Measurements from ENCODE around the gene HDGFL2. TPM values are rescaled to one million over a fixed set of nuclear protein-coding genes. Genes with fewer than 3 reads are reported as not detected.
"Not testable (repeated sequence)": the region's sequence is repeated elsewhere in the genome, so short reads cannot be mapped to it uniquely, and the experiment has no call there.

The HDGFL2 gene
- total RNA-seq, 2 donors from 2014 or later, result 49.2 to 64.7 TPM

- no peak for ATAC-seq
- no peak overlapping the region for H3K27ac Mint-ChIP-seq
- H3K36me3 Mint-ChIP-seq, result no peaks in the 10 kb centered on the region
- DNase-seq (ENCODE audit: low spot score in 2 of 2), result no peak
- H3K9me3 Mint-ChIP-seq, result no peaks in the 10 kb centered on the region
Observed at GRCh38 chr19:4515732-4516131, 43.6 kb downstream of the HDGFL2 start.

- H3K36me3 Mint-ChIP-seq, result no peaks in the 10 kb centered on the region
- ATAC-seq (no peak), DNase-seq (ENCODE audit: low spot score in 2 of 2) (no peak)
- H3K9me3 Mint-ChIP-seq, result no peaks in the 10 kb centered on the region
- H3K27ac Mint-ChIP-seq, result no peak overlapping the region
Observed at GRCh38 chr19:4516199-4516938, 44.3 kb downstream of the HDGFL2 start.

GRCh38 chr19:4516939-4517300 is 44.8 kb downstream of the HDGFL2 start:
- Mint-ChIP-seq H3K9me3 (no peaks in the 10 kb centered on the region), H3K27ac (no peak overlapping the region), H3K36me3 (no peaks in the 10 kb centered on the region)
- no peak for DNase-seq (ENCODE audit: low spot score in 2 of 2)
- peak in 1 of 2 donors; percentile 16 for ATAC-seq

GRCh38 chr19:4517451-4518057 is 45.5 kb downstream of the HDGFL2 start:
- DNase-seq (ENCODE audit: low spot score in 2 of 2), result no peak
- H3K9me3 Mint-ChIP-seq, result no peaks in the 10 kb centered on the region
- H3K36me3 Mint-ChIP-seq, result no peaks in the 10 kb centered on the region
- H3K27ac Mint-ChIP-seq, result no peak overlapping the region
- ATAC-seq, result no peak

GRCh38 chr19:4518345-4519171 is 46.5 kb downstream of the HDGFL2 start, which contains the start of gene PLIN4:
Gene PLIN4, minus strand, starts transcription at chr19:4518486. Its CDS starts 214 bp downstream, at chr19:4518272.
- H3K9me3 Mint-ChIP-seq, result no peaks in the 10 kb centered on the region
- DNase-seq (ENCODE audit: low spot score in 2 of 2) (no peak), ATAC-seq (no peak)
- H3K27ac Mint-ChIP-seq, result no peak within 1 kb of the TSS
- no peaks in the 10 kb centered on the region for H3K36me3 Mint-ChIP-seq

- DNase-seq (ENCODE audit: low spot score in 2 of 2), result no peak
- H3K27ac Mint-ChIP-seq, result no peak overlapping the region
- no peaks in the 10 kb centered on the region for H3K9me3 Mint-ChIP-seq
- H3K36me3 Mint-ChIP-seq, result no peaks in the 10 kb centered on the region
- no peak for ATAC-seq
Observed at GRCh38 chr19:4519172-4519496, 47.0 kb downstream of the HDGFL2 start.

- ATAC-seq, result no peak
- H3K36me3 Mint-ChIP-seq, result no peaks in the 10 kb centered on the region
- H3K27ac Mint-ChIP-seq, result peak overlapping the region in 1 of 2 donors; percentile 55
- H3K9me3 Mint-ChIP-seq, result no peaks in the 10 kb centered on the region
- no peak for DNase-seq (ENCODE audit: low spot score in 2 of 2)
Observed at GRCh38 chr19:4519521-4520277, 47.6 kb downstream of the HDGFL2 start.

- Mint-ChIP-seq H3K36me3 (no peaks in the 10 kb centered on the region), H3K27ac (no peak overlapping the region), H3K9me3 (no peaks in the 10 kb centered on the region)
- DNase-seq (ENCODE audit: low spot score in 2 of 2), result no peak
- no peak for ATAC-seq
Observed at GRCh38 chr19:4521170-4521887, 49.2 kb downstream of the HDGFL2 start.

- DNase-seq (ENCODE audit: low spot score in 2 of 2), result no peak
- Mint-ChIP-seq H3K36me3 (no peaks in the 10 kb centered on the region), H3K27ac (peak overlapping the region in 1 of 2 donors; percentile 24), H3K9me3 (no peaks in the 10 kb centered on the region)
- no peak for ATAC-seq
Observed at GRCh38 chr19:4521888-4522242, 49.8 kb downstream of the HDGFL2 start.

- Mint-ChIP-seq H3K9me3 (no peaks in the 10 kb centered on the region), H3K36me3 (no peaks in the 10 kb centered on the region), H3K27ac (peak overlapping the region in 1 of 2 donors; percentile 24)
- ATAC-seq (no peak), DNase-seq (ENCODE audit: low spot score in 2 of 2) (no peak)
Observed at GRCh38 chr19:4522291-4523002, 50.4 kb downstream of the HDGFL2 start.

- H3K27ac Mint-ChIP-seq, result no peak overlapping the region
- no peaks in the 10 kb centered on the region for H3K36me3 Mint-ChIP-seq
- ATAC-seq (peak in 1 of 2 donors; percentile 48), DNase-seq (ENCODE audit: low spot score in 2 of 2) (peak in 1 of 2 donors; percentile 53)
- no peaks in the 10 kb centered on the region for H3K9me3 Mint-ChIP-seq
Observed at GRCh38 chr19:4523306-4524110, 51.4 kb downstream of the HDGFL2 start.

- Mint-ChIP-seq H3K9me3 (no peaks in the 10 kb centered on the region), H3K27ac (no peak overlapping the region), H3K36me3 (no peaks in the 10 kb centered on the region)
- DNase-seq (ENCODE audit: low spot score in 2 of 2) (peak; percentile 69 to 85), ATAC-seq (peak; percentile 83 to 87)
Observed at GRCh38 chr19:4524808-4525562, 52.9 kb downstream of the HDGFL2 start.

GRCh38 chr19:4525563-4526002 is 53.5 kb downstream of the HDGFL2 start:
- DNase-seq (ENCODE audit: low spot score in 2 of 2), result no peak
- Mint-ChIP-seq H3K27ac (no peak overlapping the region), H3K36me3 (no peaks in the 10 kb centered on the region), H3K9me3 (no peaks in the 10 kb centered on the region)
- no peak for ATAC-seq

GRCh38 chr19:4527377-4527776 is 55.3 kb downstream of the HDGFL2 start:
- not testable (repeated sequence) for H3K9me3 Mint-ChIP-seq; H3K36me3 Mint-ChIP-seq; H3K27ac Mint-ChIP-seq; DNase-seq (ENCODE audit: low spot score in 2 of 2); ATAC-seq

Data from activated naive CD4-positive, alpha-beta T cell treated with anti-CD3 and anti-CD28 coated beads, Interleukin-2, amount 50 U/mL, for 72 hours (primary cell).